SK-N-SH treated with all-trans-retinoic acid at 6 μM for 48 hours (cell line): ENCODE measurements around the gene AVPR1A.

Experiments
- ATAC-seq: fragments of 200-7000 bp; cut with Tn5 transposase; 3 replicates; pipeline ENCODE4 v1.9.1; 2020; ENCODE audit warnings: mild to moderate bottlenecking, moderate library complexity
- ARNTL ChIP-seq: fragments of 450-650 bp; formaldehyde crosslinking; IDR thresholded peaks from 2 replicates; pipeline ENCODE4 v1.5.0; 2020; ENCODE audit warnings: low read depth, mild to moderate bottlenecking, moderate library complexity, borderline replicate concordance
- BACH2 ChIP-seq: fragments of 250-450 bp; sonication (Bioruptor Pico); IDR thresholded peaks from 2 replicates; pipeline ENCODE4 v1.9.0; 2021; ENCODE audit warnings: mild to moderate bottlenecking, borderline replicate concordance
- CSDC2 ChIP-seq: fragments of 250-450 bp; sonication (Bioruptor Pico); IDR thresholded peaks from 2 replicates; pipeline ENCODE4 v1.5.0; 2020; ENCODE audit warnings: mild to moderate bottlenecking, moderate library complexity
- ESRRG ChIP-seq: fragments of 250-450 bp; sonication (Bioruptor Pico); IDR thresholded peaks from 2 replicates; pipeline ENCODE4 v1.6.1; 2021; ENCODE audit warnings: mild to moderate bottlenecking
- GLIS3 ChIP-seq: fragments of 250-450 bp; sonication (Bioruptor Pico); IDR thresholded peaks from 2 replicates; pipeline ENCODE4 v1.5.0; 2020; ENCODE audit warnings: mild to moderate bottlenecking, moderate library complexity
- ISL1 ChIP-seq: fragments of 250-450 bp; sonication (Bioruptor Pico); IDR thresholded peaks from 2 replicates; pipeline ENCODE4 v2.1.2; 2022; ENCODE audit warnings: mild to moderate bottlenecking, moderate library complexity
- OSR1 ChIP-seq: fragments of 250-450 bp; sonication (Bioruptor Pico); IDR thresholded peaks from 2 replicates; pipeline ENCODE4 v1.8.0; 2022; ENCODE audit warnings: moderate library complexity, mild to moderate bottlenecking, inconsistent platforms
- PPARA ChIP-seq: fragments of 250-450 bp; sonication (Bioruptor Pico); IDR thresholded peaks from 2 replicates; pipeline ENCODE4 v1.5.0; 2020; ENCODE audit warnings: mild to moderate bottlenecking, borderline replicate concordance
- RARB ChIP-seq: fragments of 250-450 bp; sonication (Bioruptor Pico); IDR thresholded peaks from 2 replicates; pipeline ENCODE4 v1.8.0; 2021; ENCODE audit warnings: mild to moderate bottlenecking, moderate library complexity
- TCF4 ChIP-seq: fragments of 250-450 bp; sonication (Bioruptor Pico); IDR thresholded peaks from 2 replicates; pipeline ENCODE4 v1.8.0; 2021; ENCODE audit warnings: mild to moderate bottlenecking, moderate library complexity, borderline replicate concordance
- TOX ChIP-seq: fragments of 250-450 bp; sonication (Bioruptor Pico); IDR thresholded peaks from 2 replicates; pipeline ENCODE4 v1.8.0; 2021; ENCODE audit warnings: mild to moderate bottlenecking, moderate library complexity, borderline replicate concordance
- ZC3H10 ChIP-seq: fragments of 250-450 bp; sonication (Bioruptor Pico); IDR thresholded peaks from 2 replicates; pipeline ENCODE4 v1.5.1; 2021; ENCODE audit warnings: mild to moderate bottlenecking, moderate library complexity
- ZFP3 ChIP-seq: fragments of 250-450 bp; sonication (Bioruptor Pico); IDR thresholded peaks from 2 replicates; pipeline ENCODE4 v1.5.0; 2020; ENCODE audit warnings: mild to moderate bottlenecking, moderate library complexity
- ZFP30 ChIP-seq: fragments of 450-650 bp; formaldehyde crosslinking; IDR thresholded peaks from 2 replicates; pipeline ENCODE4 v1.5.0; 2022; ENCODE audit warnings: mild to moderate bottlenecking, moderate library complexity
- ZNF565 ChIP-seq: fragments of 450-650 bp; formaldehyde crosslinking; conservative IDR thresholded peaks from 2 replicates; pipeline ENCODE4 v1.5.0; 2020; ENCODE audit warnings: low read depth, mild to moderate bottlenecking, moderate library complexity
- ZNF70 ChIP-seq: fragments of 450-650 bp; formaldehyde crosslinking; IDR thresholded peaks from 2 replicates; pipeline ENCODE4 v1.5.0; 2020; ENCODE audit warnings: mild to moderate bottlenecking, moderate library complexity
- ZNF8 ChIP-seq: fragments of 450-650 bp; formaldehyde crosslinking; IDR thresholded peaks from 2 replicates; pipeline ENCODE4 v1.5.0; 2020; ENCODE audit warnings: mild to moderate bottlenecking, moderate library complexity
- TF ChIP-seq, protein P1 (sequence below): fragments of 250-450 bp; sonication (Bioruptor Pico); IDR thresholded peaks from 2 replicates; pipeline ENCODE4 v1.5.1; 2021; ENCODE audit warnings: mild to moderate bottlenecking, moderate library complexity
- TF ChIP-seq, protein P2 (sequence below): fragments of 250-450 bp; sonication (Bioruptor Pico); IDR thresholded peaks from 2 replicates; pipeline ENCODE4 v1.5.0; 2020; ENCODE audit warnings: mild to moderate bottlenecking, moderate library complexity
- TF ChIP-seq, protein P3 (sequence below): fragments of 250-450 bp; sonication (Bioruptor Pico); IDR thresholded peaks from 2 replicates; pipeline ENCODE4 v1.8.0; 2020; ENCODE audit warnings: mild to moderate bottlenecking, moderate library complexity, borderline replicate concordance
- TF ChIP-seq, protein P4 (sequence below): fragments of 250-450 bp; sonication (Bioruptor Pico); IDR thresholded peaks from 2 replicates; pipeline ENCODE4 v1.5.1; 2020; ENCODE audit warnings: low read depth, mild to moderate bottlenecking, moderate library complexity

Gene AVPR1A

DNA sequence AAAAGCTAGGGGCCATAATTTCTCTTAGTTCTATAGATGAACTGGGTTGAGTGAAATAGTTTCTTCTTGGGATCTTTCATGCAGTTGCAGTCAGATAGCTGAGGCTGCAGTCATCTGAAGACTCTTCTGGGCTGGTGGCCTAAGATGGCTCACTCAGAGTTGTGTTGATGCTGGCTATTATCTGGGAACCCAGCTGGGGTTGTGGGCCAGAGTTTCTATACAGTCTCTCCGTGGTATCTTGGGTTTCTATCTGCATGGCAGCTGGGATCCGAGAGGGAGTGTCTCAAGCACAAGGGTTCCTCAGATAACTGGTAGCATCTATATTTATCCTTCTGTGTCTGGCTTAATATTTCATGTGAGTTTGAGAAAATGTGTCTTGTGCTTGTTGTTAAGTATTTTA, 21.1 kb downstream of the AVPR1A start (continued):
- TF ChIP-seq, protein P1, sequence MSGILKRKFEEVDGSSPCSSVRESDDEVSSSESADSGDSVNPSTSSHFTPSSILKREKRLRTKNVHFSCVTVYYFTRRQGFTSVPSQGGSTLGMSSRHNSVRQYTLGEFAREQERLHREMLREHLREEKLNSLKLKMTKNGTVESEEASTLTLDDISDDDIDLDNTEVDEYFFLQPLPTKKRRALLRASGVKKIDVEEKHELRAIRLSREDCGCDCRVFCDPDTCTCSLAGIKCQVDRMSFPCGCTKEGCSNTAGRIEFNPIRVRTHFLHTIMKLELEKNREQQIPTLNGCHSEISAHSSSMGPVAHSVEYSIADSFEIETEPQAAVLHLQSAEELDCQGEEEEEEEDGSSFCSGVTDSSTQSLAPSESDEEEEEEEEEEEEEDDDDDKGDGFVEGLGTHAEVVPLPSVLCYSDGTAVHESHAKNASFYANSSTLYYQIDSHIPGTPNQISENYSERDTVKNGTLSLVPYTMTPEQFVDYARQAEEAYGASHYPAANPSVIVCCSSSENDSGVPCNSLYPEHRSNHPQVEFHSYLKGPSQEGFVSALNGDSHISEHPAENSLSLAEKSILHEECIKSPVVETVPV (CRISPR knock-in tag) = no peak
- no peak for TF ChIP-seq TCF4

DNA sequence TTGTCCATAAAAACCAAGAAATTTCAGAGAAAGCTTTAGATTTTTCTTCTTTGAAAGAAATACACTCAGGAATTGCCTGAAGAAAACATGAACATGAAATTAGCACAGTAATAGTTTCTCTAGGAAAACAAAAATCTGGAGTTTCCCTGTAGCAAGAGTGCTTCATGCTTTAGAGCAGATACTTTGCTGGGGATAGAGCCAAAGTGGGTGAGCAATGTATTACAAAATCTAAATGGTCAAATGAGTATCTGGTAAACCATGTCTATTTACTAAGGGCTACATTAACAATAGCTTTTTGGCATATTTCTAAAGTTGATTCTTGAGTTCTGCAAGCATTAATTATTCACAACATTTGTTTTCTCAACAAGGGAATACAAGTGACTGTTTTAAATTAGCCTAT, 26.2 kb downstream of the AVPR1A start:
- no peak for ATAC-seq
- no peak for TF ChIP-seq BACH2 (CRISPR knock-in tag)
- no peak for TF ChIP-seq ESRRG
- TF ChIP-seq ZFP3 = no peak

DNA sequence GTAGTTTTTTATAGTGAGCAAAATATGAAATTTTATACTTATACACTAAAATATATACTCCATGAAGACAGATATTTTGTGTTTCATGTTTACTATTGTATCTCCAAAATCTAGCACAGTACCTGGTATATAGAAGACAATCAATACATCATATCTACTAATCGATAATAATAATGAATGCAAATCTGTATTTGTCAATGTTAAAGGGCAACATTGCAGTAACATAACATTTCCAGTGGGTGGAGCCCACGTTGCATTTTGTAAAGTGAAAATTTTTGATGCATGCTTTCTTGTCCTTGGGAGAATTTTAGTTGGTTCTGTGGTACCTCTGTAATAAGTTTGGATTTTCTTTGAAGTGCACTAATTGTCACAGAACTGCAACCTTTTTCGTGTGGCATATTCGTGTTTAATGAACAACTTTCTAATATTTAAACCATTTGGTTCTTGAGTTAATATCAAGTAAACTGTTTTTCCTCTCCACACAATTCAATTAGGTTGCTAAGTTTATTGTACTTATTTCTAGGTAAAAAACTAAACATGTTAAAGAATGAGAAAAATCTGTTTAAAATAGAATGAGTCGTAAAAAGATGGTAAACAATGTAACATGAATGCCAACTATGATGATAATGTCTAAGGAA, 47.4 kb downstream of the AVPR1A start:
- TF ChIP-seq ZFP30 = no peak
- no peak for TF ChIP-seq PPARA (CRISPR knock-in tag)
- TF ChIP-seq GLIS3 (CRISPR knock-in tag) = no peak
- no peak for ATAC-seq

DNA sequence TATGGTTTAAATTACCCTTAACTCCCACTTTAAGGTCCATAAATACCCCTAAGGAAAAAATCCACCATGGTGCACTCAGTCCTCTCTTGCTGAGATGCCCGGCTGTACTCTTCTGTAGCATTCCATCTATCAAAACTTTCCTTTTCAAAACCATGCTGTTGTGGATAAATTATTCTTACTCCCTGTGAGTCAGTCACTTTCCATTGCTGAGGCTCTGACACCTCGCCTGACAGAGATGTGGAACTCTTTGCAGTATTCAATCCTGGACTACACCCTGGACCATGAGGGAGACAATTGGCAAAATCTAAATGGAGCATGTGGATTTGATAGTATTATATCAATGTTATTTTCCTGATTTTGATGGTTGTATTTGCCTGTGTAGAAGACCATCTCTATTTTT, 49.1 kb downstream of the AVPR1A start:
- TF ChIP-seq ZNF8 (CRISPR knock-in tag) (no peak), BACH2 (CRISPR knock-in tag) (no peak), RARB (CRISPR knock-in tag) (no peak), TOX (no peak), OSR1 (CRISPR knock-in tag) (no peak), GLIS3 (CRISPR knock-in tag) (no peak), ZFP30 (no peak), ARNTL (CRISPR knock-in tag) (no peak), ZC3H10 (CRISPR knock-in tag) (no peak)
- TF ChIP-seq, protein P2, sequence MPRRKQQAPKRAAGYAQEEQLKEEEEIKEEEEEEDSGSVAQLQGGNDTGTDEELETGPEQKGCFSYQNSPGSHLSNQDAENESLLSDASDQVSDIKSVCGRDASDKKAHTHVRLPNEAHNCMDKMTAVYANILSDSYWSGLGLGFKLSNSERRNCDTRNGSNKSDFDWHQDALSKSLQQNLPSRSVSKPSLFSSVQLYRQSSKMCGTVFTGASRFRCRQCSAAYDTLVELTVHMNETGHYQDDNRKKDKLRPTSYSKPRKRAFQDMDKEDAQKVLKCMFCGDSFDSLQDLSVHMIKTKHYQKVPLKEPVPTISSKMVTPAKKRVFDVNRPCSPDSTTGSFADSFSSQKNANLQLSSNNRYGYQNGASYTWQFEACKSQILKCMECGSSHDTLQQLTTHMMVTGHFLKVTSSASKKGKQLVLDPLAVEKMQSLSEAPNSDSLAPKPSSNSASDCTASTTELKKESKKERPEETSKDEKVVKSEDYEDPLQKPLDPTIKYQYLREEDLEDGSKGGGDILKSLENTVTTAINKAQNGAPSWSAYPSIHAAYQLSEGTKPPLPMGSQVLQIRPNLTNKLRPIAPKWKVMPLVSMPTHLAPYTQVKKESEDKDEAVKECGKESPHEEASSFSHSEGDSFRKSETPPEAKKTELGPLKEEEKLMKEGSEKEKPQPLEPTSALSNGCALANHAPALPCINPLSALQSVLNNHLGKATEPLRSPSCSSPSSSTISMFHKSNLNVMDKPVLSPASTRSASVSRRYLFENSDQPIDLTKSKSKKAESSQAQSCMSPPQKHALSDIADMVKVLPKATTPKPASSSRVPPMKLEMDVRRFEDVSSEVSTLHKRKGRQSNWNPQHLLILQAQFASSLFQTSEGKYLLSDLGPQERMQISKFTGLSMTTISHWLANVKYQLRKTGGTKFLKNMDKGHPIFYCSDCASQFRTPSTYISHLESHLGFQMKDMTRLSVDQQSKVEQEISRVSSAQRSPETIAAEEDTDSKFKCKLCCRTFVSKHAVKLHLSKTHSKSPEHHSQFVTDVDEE = no peak
- no peak for ATAC-seq

DNA sequence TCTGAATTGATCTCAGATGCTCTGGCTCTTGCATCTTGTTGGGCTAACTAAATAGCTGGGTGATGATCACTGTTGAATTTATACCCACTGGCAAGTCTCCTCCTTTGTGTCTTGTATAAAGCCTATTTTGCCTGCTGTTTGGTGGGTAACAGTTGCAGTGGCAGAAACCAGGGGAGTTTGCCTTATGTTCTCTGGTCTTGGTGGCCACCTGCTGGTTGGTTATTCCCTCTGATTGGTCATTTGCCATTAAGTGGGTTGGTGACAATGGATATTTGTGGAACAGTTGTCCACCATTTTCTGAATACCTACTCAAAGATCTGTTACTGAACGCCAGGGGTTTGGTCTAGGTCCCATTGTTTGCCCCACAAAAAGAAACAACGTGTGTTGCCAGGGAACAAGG, 52.1 kb downstream of the AVPR1A start:
- no peak for ATAC-seq

DNA sequence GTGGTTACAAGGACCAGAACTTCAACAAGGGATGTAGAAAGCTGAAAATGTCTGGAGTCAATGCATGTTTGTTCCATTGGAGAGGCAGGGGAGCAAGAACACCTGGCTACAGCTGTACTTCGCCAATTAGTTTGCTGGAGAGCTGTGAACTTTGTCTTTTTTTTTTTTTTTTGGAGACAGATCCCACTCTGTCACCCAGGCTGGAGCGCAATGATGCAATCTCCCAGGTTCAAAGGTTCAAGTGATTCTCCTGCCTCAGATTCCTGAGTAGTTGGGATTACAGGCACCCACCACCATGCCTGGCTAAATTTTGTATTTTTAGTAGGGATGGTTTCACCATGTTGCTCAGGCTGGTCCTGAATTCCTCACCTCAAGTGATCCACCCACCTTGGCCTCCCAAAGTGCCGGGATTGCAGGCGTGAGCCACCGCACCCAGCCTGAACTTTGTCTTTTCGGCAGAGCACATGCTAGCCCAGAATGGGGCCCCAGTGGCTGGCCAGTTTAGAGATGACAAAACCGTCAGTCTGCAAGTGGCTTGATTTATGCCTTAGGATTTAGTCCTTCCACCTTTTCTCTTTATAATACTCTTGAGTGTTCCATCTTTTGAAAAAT, 55.5 kb downstream of the AVPR1A start:
- no peak for ATAC-seq
- TF ChIP-seq ZNF8 (CRISPR knock-in tag) = no peak

More for the DNA sequence above, 52.1 kb downstream of the AVPR1A start:
- no peak for TF ChIP-seq ESRRG

DNA sequence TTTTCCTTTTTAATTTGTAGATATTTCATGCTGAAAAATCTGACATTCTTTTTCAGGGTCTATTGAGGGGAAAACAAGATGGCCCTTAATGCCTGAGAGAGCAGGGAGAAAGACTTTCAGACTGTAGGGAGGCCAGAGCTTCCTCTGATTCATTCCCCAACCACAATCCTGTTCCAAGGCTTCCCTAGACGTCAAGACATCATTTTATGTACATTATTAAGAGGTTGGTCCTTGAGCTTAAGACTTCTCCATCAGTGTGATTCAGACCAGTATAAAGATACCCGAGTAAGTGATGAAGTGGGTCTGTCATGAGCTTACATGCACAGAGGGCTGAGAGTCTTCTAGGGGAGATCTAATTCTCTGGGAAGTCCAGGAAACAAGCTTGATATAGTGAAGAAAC, 57.3 kb downstream of the AVPR1A start:
- no peak for ATAC-seq
- TF ChIP-seq ZC3H10 (CRISPR knock-in tag) (no peak), GLIS3 (CRISPR knock-in tag) (no peak), RARB (CRISPR knock-in tag) (no peak), TCF4 (no peak), CSDC2 (CRISPR knock-in tag) (no peak), ZNF8 (CRISPR knock-in tag) (no peak), PPARA (CRISPR knock-in tag) (no peak), ISL1 (CRISPR knock-in tag) (no peak), ARNTL (CRISPR knock-in tag) (no peak), ZFP3 (no peak), OSR1 (CRISPR knock-in tag) (no peak), ESRRG (no peak), ZNF565 (CRISPR knock-in tag) (no peak), ZNF70 (CRISPR knock-in tag) (no peak), BACH2 (CRISPR knock-in tag) (no peak)
- TF ChIP-seq, protein P1 (CRISPR knock-in tag) = no peak
- TF ChIP-seq, protein P3, sequence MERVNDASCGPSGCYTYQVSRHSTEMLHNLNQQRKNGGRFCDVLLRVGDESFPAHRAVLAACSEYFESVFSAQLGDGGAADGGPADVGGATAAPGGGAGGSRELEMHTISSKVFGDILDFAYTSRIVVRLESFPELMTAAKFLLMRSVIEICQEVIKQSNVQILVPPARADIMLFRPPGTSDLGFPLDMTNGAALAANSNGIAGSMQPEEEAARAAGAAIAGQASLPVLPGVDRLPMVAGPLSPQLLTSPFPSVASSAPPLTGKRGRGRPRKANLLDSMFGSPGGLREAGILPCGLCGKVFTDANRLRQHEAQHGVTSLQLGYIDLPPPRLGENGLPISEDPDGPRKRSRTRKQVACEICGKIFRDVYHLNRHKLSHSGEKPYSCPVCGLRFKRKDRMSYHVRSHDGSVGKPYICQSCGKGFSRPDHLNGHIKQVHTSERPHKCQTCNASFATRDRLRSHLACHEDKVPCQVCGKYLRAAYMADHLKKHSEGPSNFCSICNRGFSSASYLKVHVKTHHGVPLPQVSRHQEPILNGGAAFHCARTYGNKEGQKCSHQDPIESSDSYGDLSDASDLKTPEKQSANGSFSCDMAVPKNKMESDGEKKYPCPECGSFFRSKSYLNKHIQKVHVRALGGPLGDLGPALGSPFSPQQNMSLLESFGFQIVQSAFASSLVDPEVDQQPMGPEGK = no peak
- TF ChIP-seq, protein P4, sequence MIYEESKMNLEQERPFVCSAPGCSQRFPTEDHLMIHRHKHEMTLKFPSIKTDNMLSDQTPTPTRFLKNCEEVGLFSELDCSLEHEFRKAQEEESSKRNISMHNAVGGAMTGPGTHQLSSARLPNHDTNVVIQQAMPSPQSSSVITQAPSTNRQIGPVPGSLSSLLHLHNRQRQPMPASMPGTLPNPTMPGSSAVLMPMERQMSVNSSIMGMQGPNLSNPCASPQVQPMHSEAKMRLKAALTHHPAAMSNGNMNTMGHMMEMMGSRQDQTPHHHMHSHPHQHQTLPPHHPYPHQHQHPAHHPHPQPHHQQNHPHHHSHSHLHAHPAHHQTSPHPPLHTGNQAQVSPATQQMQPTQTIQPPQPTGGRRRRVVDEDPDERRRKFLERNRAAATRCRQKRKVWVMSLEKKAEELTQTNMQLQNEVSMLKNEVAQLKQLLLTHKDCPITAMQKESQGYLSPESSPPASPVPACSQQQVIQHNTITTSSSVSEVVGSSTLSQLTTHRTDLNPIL = no peak
